Measurements from ENCODE around the gene SERAC1. TPM values are rescaled to one million over a fixed set of nuclear protein-coding genes. Genes with fewer than 3 reads are reported as not detected.

The SERAC1 gene
- 6.2 and 6.3 TPM in 2 replicates for total RNA-seq

GRCh38 chr6:158168040-158168289 is at the start of gene SERAC1:
SERAC1 (minus strand) TSS chr6:158168262; CDS start chr6:158158363, 9,899 bp downstream.

Other genes with a start within 250 kb of the SERAC1 start
- gene SYNJ2, start 186.4 kb downstream of the SERAC1 start, total RNA-seq: 24.1 and 89.8 TPM in 2 replicates
- 1.5 and 3.1 TPM in 2 replicates for gene GTF2H5, start 88 bp upstream of the SERAC1 start, total RNA-seq
- 87.9 and 112 TPM in 2 replicates for gene TULP4, start 144.2 kb upstream of the SERAC1 start, total RNA-seq